ENCODE results near the gene C5. TPM values are rescaled to one million over a fixed set of nuclear protein-coding genes. Genes with fewer than 3 reads are reported as not detected.
A peak's percentile ranks its signal among the peaks of the same experiment; 100 is the strongest.

Gene C5
- total RNA-seq, 1 donor from 2014 or later, result 1.0 TPM

DNA sequence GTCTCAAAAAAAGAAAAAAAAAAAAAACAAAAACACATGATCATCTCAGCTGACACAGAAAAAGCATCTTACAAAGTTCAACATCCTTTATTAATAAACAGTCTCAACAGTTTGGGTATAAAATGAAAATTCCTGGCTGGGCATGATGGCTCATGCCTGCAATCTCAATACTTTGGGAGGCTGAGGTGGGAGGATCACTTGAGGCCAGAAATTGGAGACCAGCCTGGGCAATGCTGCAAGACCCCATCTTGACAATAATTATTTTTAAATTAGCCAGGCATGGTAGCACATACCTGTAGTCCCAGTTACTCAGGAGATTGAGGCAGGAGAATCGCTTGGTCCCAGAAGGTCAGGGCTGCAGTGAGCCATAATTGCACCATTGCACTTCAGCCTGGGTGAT is 16.8 kb upstream of the C5 start:
- peaks cover 2% of the 10 kb centered on the region for H3K27me3 Mint-ChIP-seq (ENCODE audit: unreplicated experiment)
- H3K9me3 Mint-ChIP-seq (ENCODE audit: unreplicated experiment), result no peaks in the 10 kb centered on the region
- H3K4me3 Mint-ChIP-seq (ENCODE audit: unreplicated experiment), result no peak overlapping the region
- H3K4me1 Mint-ChIP-seq (ENCODE audit: low read depth, unreplicated experiment), result no peaks in the 10 kb centered on the region
- DNase-seq, result no peak
- H3K27ac Mint-ChIP-seq (ENCODE audit: unreplicated experiment), result no peak overlapping the region
- TF ChIP-seq, protein P1, sequence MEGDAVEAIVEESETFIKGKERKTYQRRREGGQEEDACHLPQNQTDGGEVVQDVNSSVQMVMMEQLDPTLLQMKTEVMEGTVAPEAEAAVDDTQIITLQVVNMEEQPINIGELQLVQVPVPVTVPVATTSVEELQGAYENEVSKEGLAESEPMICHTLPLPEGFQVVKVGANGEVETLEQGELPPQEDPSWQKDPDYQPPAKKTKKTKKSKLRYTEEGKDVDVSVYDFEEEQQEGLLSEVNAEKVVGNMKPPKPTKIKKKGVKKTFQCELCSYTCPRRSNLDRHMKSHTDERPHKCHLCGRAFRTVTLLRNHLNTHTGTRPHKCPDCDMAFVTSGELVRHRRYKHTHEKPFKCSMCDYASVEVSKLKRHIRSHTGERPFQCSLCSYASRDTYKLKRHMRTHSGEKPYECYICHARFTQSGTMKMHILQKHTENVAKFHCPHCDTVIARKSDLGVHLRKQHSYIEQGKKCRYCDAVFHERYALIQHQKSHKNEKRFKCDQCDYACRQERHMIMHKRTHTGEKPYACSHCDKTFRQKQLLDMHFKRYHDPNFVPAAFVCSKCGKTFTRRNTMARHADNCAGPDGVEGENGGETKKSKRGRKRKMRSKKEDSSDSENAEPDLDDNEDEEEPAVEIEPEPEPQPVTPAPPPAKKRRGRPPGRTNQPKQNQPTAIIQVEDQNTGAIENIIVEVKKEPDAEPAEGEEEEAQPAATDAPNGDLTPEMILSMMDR (IDR thresholded peaks at IDR 0.05; ENCODE audit: partially characterized antibody, unreplicated experiment), result no peak
- peaks cover 10% of the 10 kb centered on the region for H3K36me3 Mint-ChIP-seq (ENCODE audit: unreplicated experiment)

DNA sequence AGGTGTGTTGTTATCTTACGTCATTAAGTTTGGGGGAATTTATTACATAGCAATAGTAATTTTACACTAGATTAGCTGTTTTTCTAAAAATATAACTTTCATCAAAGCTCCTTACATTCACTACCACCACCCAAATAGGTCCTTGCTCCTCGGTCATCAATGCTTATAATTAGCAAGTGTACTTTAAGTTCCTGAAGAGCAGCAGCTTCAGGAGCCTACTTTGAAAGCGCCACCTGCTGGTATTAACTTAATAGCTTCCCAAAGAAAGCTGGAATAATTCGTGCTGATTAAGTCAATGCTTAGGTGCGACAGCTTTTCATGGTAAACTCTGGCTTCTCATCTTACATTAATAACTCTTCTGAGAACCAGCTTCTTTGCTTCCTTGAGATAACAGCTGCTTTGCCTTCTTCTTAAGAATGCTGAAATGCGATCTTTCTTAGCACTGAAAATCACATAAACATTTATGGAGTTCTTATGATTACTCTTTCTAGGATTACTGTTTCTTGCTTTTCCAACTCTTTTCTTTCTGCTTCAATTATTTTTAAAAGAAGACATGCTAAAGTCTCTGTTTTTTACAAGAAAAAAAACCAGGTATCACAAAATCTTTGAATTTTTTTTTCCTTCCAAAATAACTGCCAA is 10.0 kb upstream of the C5 start:
- Mint-ChIP-seq H3K4me3 (ENCODE audit: unreplicated experiment) (no peak overlapping the region), H3K27ac (ENCODE audit: unreplicated experiment) (no peak overlapping the region), H3K27me3 (ENCODE audit: unreplicated experiment) (no peaks in the 10 kb centered on the region), H3K4me1 (ENCODE audit: low read depth, unreplicated experiment) (no peaks in the 10 kb centered on the region), H3K36me3 (ENCODE audit: unreplicated experiment) (no peaks in the 10 kb centered on the region), H3K9me3 (ENCODE audit: unreplicated experiment) (no peaks in the 10 kb centered on the region)
- no peak for DNase-seq
- TF ChIP-seq, protein P1 (IDR thresholded peaks at IDR 0.05; ENCODE audit: partially characterized antibody, unreplicated experiment), result peak; percentile 79

DNA sequence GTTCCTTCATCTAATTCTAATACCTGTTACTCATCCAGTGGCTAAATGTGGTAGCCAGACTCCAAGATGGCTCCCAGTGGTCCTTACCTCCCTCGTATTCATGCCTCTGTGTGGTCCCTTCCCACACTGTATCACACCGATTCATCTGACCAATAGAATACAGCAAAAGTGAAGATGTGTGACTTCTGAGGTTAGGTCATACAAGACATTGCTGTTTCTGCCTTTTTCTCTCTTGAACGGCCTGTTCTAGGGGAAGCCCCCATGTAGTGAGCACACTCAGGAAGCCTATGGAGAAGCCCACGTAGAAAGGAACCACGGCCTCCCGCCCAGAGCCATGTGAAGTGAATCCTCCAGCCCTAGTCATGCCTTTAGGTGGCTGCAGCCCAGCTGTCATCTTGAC is 9.4 kb upstream of the C5 start:
- H3K27ac Mint-ChIP-seq (ENCODE audit: unreplicated experiment), result no peak overlapping the region
- DNase-seq, result no peak
- H3K36me3 Mint-ChIP-seq (ENCODE audit: unreplicated experiment), result no peaks in the 10 kb centered on the region
- no peak overlapping the region for H3K4me3 Mint-ChIP-seq (ENCODE audit: unreplicated experiment)
- H3K9me3 Mint-ChIP-seq (ENCODE audit: unreplicated experiment), result no peaks in the 10 kb centered on the region
- no peaks in the 10 kb centered on the region for H3K27me3 Mint-ChIP-seq (ENCODE audit: unreplicated experiment)
- TF ChIP-seq, protein P1 (IDR thresholded peaks at IDR 0.05; ENCODE audit: partially characterized antibody, unreplicated experiment), result no peak
- no peaks in the 10 kb centered on the region for H3K4me1 Mint-ChIP-seq (ENCODE audit: low read depth, unreplicated experiment)

DNA sequence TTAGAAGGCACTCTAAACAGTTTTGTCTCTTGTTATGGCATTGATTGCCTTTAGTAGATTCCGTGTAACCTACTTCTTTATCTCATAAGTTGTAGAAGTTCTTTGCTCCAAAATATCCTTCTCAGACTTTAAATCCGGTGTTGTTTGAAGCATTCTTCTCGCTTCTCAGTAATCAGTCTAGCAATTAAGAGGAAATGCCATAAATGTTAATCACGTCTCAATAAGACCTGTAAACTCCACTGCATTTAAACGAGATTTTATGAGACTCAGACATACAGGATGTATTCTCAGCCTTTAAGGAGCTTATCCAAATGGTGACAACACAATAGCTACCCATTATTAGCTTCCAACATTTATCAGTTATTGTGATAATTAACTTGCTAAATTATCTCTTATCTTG is 7.7 kb upstream of the C5 start:
- TF ChIP-seq, protein P1 (IDR thresholded peaks at IDR 0.05; ENCODE audit: partially characterized antibody, unreplicated experiment), result no peak
- no peaks in the 10 kb centered on the region for H3K4me1 Mint-ChIP-seq (ENCODE audit: low read depth, unreplicated experiment)
- no peak overlapping the region for H3K4me3 Mint-ChIP-seq (ENCODE audit: unreplicated experiment)
- DNase-seq, result no peak
- H3K27ac Mint-ChIP-seq (ENCODE audit: unreplicated experiment), result no peak overlapping the region
- H3K36me3 Mint-ChIP-seq (ENCODE audit: unreplicated experiment), result no peaks in the 10 kb centered on the region
- no peaks in the 10 kb centered on the region for H3K9me3 Mint-ChIP-seq (ENCODE audit: unreplicated experiment)
- no peaks in the 10 kb centered on the region for H3K27me3 Mint-ChIP-seq (ENCODE audit: unreplicated experiment)

DNA sequence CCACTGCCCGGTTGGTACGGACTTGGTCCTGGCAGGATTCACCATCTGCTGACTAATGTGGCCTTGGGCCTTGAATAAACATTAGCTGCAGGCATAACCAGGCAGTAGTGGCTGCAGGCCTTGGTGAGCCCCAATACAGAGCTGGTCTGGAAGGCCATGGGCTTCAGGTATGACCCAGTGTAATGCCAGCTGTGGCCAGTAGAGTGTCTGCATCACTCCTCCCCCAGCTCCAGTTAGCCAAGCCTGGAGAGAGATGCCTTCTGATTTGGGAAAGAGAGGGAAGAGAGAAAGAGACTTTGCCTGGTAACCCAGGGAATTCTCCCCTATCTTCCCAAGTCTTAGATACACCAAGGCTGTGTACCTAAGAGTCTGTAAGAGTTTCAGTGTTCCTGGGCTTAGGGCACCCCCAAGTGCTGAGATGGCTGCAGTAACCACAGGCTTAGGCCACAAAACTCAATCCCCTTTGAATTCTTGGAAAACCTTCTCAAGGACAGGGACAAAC is 5.6 kb upstream of the C5 start:
- TF ChIP-seq, protein P1 (IDR thresholded peaks at IDR 0.05; ENCODE audit: partially characterized antibody, unreplicated experiment), result peak; percentile 57
- no peaks in the 10 kb centered on the region for H3K9me3 Mint-ChIP-seq (ENCODE audit: unreplicated experiment)
- DNase-seq, result no peak
- H3K4me1 Mint-ChIP-seq (ENCODE audit: low read depth, unreplicated experiment), result no peaks in the 10 kb centered on the region
- H3K27ac Mint-ChIP-seq (ENCODE audit: unreplicated experiment), result no peak overlapping the region
- H3K27me3 Mint-ChIP-seq (ENCODE audit: unreplicated experiment), result no peaks in the 10 kb centered on the region
- H3K36me3 Mint-ChIP-seq (ENCODE audit: unreplicated experiment), result no peaks in the 10 kb centered on the region
- no peak overlapping the region for H3K4me3 Mint-ChIP-seq (ENCODE audit: unreplicated experiment)

Data from glutamatergic neuron (in vitro differentiated cells).